Neural cell (in vitro differentiated cells): Measurements from ENCODE around the gene SOAT1. TPM values are rescaled to one million over a fixed set of nuclear protein-coding genes. Genes with fewer than 3 reads are reported as not detected.

Source experiments
- H2AFZ ChIP-seq: fragments of 200-600, 300-800 bp; sonication (generic), shearing (Covaris generic); 2 replicates; pipeline ENCODE4 v1.6.0; 2014; ENCODE audit warnings: low read depth, mild to moderate bottlenecking, antibody characterized with exemption, low read length, moderate library complexity
- H3F3A ChIP-seq: fragments of 200-600 bp; shearing (Covaris generic); 2 replicates; pipeline ENCODE4 v1.6.1; 2016; ENCODE audit warnings: mild to moderate bottlenecking, moderate library complexity, mixed read lengths, antibody characterized with exemption, low read length; ENCODE audit not compliant: insufficient read depth, poor library complexity, severe bottlenecking
- H3K27ac ChIP-seq: fragments of 200-600, 300-800 bp; sonication (generic), shearing (Covaris generic); 2 replicates; pipeline ENCODE4 v1.5.1; 2014; ENCODE audit warnings: mild to moderate bottlenecking, low read length, moderate library complexity
- H3K27me3 ChIP-seq: fragments of 300-800, 200-600 bp; sonication (generic), shearing (Covaris generic); 2 replicates; pipeline ENCODE4 v1.6.0; 2014; ENCODE audit warnings: mild to moderate bottlenecking, low read depth, low read length, moderate library complexity; ENCODE audit not compliant: insufficient read depth
- H3K36me3 ChIP-seq: fragments of 300-800, 200-600 bp; sonication (generic), shearing (Covaris generic); 2 replicates; pipeline ENCODE4 v1.5.1; 2014; ENCODE audit warnings: mild to moderate bottlenecking, antibody characterized with exemption, low read length, moderate library complexity; ENCODE audit not compliant: insufficient read depth
- H3K4me2 ChIP-seq: fragments of 300-800, 200-600 bp; sonication (generic), shearing (Covaris generic); 2 replicates; pipeline ENCODE4 v1.6.0; 2014; ENCODE audit warnings: mild to moderate bottlenecking, low read length
- H3K4me3 ChIP-seq: fragments of 300-800, 200-600 bp; sonication (generic), shearing (Covaris generic); 2 replicates; pipeline ENCODE4 v1.5.1; 2014; ENCODE audit warnings: mild to moderate bottlenecking, low read length, moderate library complexity
- H3K79me2 ChIP-seq: fragments of 200-600 bp; shearing (Covaris generic); replicated peaks from 2 replicates; pipeline ENCODE4 v1.6.0; 2014; ENCODE audit warnings: mild to moderate bottlenecking, low read length, moderate library complexity; ENCODE audit not compliant: insufficient read depth
- H3K9ac ChIP-seq: fragments of 300-800, 200-600 bp; sonication (generic), shearing (Covaris generic); 2 replicates; pipeline ENCODE4 v1.6.1; 2016; ENCODE audit warnings: mild to moderate bottlenecking, low read length, mixed read lengths
- H3K9me2 ChIP-seq: fragments of 200-600 bp; shearing (Covaris generic); 2 replicates; pipeline ENCODE4 v1.6.1; 2016; ENCODE audit warnings: mild to moderate bottlenecking, low read length, mixed read lengths; ENCODE audit not compliant: insufficient read depth
- H3K9me3 ChIP-seq: fragments of 200-600, 300-800 bp; sonication (generic), shearing (Covaris generic); 2 replicates; pipeline ENCODE4 v1.6.1; 2016; ENCODE audit warnings: mild to moderate bottlenecking, mixed run types, low read length, moderate library complexity, mixed read lengths
- H4K20me1 ChIP-seq: fragments of 200-600 bp; shearing (Covaris generic); 2 replicates; pipeline ENCODE4 v1.6.1; 2016; ENCODE audit warnings: mild to moderate bottlenecking, mixed run types; ENCODE audit not compliant: insufficient read depth
- CTCF ChIP-seq: fragments of 450-650 bp; IDR thresholded peaks from 2 replicates; pipeline ENCODE4 v1.5.1; 2014; ENCODE audit warnings: antibody characterized with exemption, mild to moderate bottlenecking, moderate library complexity; ENCODE audit not compliant: poor library complexity, severe bottlenecking
- EP300 ChIP-seq: fragments of 450-650 bp; conservative IDR thresholded peaks from 2 replicates; pipeline ENCODE4 v1.6.1; 2014; ENCODE audit warnings: antibody characterized with exemption, mild to moderate bottlenecking, moderate library complexity; ENCODE audit not compliant: poor library complexity, severe bottlenecking
- EZH2 ChIP-seq: fragments of 200-600, 300-800 bp; shearing (Covaris generic), sonication (generic); IDR thresholded peaks from 2 replicates; pipeline ENCODE4 v1.6.1; 2014; ENCODE audit warnings: antibody characterized with exemption, low read length, borderline replicate concordance, mild to moderate bottlenecking; ENCODE audit not compliant: insufficient read depth, poor library complexity, severe bottlenecking
- MXI1 ChIP-seq: fragments of 450-650 bp; conservative IDR thresholded peaks from 2 replicates; pipeline ENCODE4 v1.6.1; 2014; ENCODE audit warnings: antibody characterized with exemption, mild to moderate bottlenecking; ENCODE audit not compliant: poor library complexity, severe bottlenecking
- POLR2AphosphoS5 ChIP-seq: IDR thresholded peaks from 2 replicates; pipeline ENCODE4 v1.6.1; 2012
- RAD21 ChIP-seq: fragments of 450-650 bp; conservative IDR thresholded peaks from 2 replicates; pipeline ENCODE4 v1.6.1; 2014; ENCODE audit warnings: antibody characterized with exemption, mild to moderate bottlenecking, moderate library complexity
- SMC3 ChIP-seq: fragments of 450-650 bp; conservative IDR thresholded peaks from 2 replicates; pipeline ENCODE4 v1.6.1; 2014; ENCODE audit warnings: antibody characterized with exemption, mild to moderate bottlenecking, moderate library complexity; ENCODE audit not compliant: poor library complexity
- TAF1 ChIP-seq: IDR thresholded peaks from 2 replicates; pipeline ENCODE4 v1.6.1; 2012; ENCODE audit warnings: low read depth
- polyA plus RNA-seq: library from polyadenylated mRNA; depleted of rRNA; stranded (reverse); fragments of >200 nt; gene quantifications from 2 replicates; pipeline ENCODE4 v1.2.3, GENCODE V29; 2014
- TF ChIP-seq, protein P1 (sequence below): IDR thresholded peaks from 2 replicates; pipeline ENCODE4 v1.6.1; 2012; ENCODE audit warnings: borderline replicate concordance

The SOAT1 gene
- polyA plus RNA-seq, 1 donor from 2014 or later: 5.7 TPM

- no peak overlapping the region for H3K27ac ChIP-seq
- no peak overlapping the region for H3K9ac ChIP-seq
- H3K36me3 ChIP-seq: no peaks in the 10 kb centered on the region
- H3K79me2 ChIP-seq: no peaks in the 10 kb centered on the region
- H2AFZ ChIP-seq: no peak overlapping the region
- H3K9me3 ChIP-seq: no peaks in the 10 kb centered on the region
- H3K4me2 ChIP-seq: no peak overlapping the region
- no peak for TF ChIP-seq MXI1
- no peak for TF ChIP-seq EP300
- TF ChIP-seq, protein P1, sequence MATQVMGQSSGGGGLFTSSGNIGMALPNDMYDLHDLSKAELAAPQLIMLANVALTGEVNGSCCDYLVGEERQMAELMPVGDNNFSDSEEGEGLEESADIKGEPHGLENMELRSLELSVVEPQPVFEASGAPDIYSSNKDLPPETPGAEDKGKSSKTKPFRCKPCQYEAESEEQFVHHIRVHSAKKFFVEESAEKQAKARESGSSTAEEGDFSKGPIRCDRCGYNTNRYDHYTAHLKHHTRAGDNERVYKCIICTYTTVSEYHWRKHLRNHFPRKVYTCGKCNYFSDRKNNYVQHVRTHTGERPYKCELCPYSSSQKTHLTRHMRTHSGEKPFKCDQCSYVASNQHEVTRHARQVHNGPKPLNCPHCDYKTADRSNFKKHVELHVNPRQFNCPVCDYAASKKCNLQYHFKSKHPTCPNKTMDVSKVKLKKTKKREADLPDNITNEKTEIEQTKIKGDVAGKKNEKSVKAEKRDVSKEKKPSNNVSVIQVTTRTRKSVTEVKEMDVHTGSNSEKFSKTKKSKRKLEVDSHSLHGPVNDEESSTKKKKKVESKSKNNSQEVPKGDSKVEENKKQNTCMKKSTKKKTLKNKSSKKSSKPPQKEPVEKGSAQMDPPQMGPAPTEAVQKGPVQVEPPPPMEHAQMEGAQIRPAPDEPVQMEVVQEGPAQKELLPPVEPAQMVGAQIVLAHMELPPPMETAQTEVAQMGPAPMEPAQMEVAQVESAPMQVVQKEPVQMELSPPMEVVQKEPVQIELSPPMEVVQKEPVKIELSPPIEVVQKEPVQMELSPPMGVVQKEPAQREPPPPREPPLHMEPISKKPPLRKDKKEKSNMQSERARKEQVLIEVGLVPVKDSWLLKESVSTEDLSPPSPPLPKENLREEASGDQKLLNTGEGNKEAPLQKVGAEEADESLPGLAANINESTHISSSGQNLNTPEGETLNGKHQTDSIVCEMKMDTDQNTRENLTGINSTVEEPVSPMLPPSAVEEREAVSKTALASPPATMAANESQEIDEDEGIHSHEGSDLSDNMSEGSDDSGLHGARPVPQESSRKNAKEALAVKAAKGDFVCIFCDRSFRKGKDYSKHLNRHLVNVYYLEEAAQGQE: no peak
- no peak for TF ChIP-seq RAD21
- no peak for TF ChIP-seq TAF1
- TF ChIP-seq POLR2AphosphoS5: no peak
- TF ChIP-seq SMC3: no peak
- no peak for TF ChIP-seq CTCF
- TF ChIP-seq EZH2: no peak
- no peaks in the 10 kb centered on the region for H3K27me3 ChIP-seq
- no peaks in the 10 kb centered on the region for H4K20me1 ChIP-seq
- H3K4me3 ChIP-seq: no peak overlapping the region
- no peaks in the 10 kb centered on the region for H3K9me2 ChIP-seq
- no peaks in the 10 kb centered on the region for H3F3A ChIP-seq
These were observed 30.5 kb upstream of the SOAT1 start for GRCh38 chr1:179263121-179263520.

DNA sequence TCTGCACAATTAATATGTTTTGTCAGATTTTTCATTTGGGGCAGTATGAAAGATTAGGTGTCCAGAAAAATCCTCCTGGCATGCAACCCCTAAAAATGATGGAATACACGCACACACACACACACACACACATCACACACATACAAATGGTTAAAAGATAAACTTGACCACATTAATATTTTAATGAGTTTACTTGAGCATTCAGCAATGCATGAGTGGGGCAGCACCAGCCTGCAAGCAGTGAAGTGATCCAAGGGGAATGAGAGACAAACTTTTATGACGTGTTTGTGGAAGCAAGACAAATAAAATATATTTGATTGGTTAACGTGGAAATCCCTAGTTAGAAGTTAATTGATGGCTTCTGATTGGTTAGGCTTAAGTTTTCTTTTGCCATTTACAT, 29.1 kb upstream of the SOAT1 start:
- Histone ChIP-seq H3F3A (no peaks in the 10 kb centered on the region), H3K9ac (no peak overlapping the region), H3K9me2 (no peaks in the 10 kb centered on the region), H3K36me3 (no peaks in the 10 kb centered on the region), H4K20me1 (no peaks in the 10 kb centered on the region), H3K27ac (no peak overlapping the region), H3K4me2 (no peak overlapping the region), H3K9me3 (no peaks in the 10 kb centered on the region), H3K4me3 (no peak overlapping the region), H2AFZ (no peak overlapping the region), H3K79me2 (no peaks in the 10 kb centered on the region), H3K27me3 (no peaks in the 10 kb centered on the region)
- TF ChIP-seq SMC3: no peak
- TF ChIP-seq TAF1: no peak
- TF ChIP-seq, protein P1: no peak
- TF ChIP-seq EP300: no peak
- no peak for TF ChIP-seq MXI1
- TF ChIP-seq CTCF: no peak
- TF ChIP-seq RAD21: no peak
- TF ChIP-seq POLR2AphosphoS5: no peak
- TF ChIP-seq EZH2: no peak
